Neuron (in vitro differentiated cells): Measurements from ENCODE around the gene PNPLA1.

Experiments
- H2AFZ ChIP-seq: one replicate; pipeline ENCODE4 v1.6.1; 2013; ENCODE audit warnings: low read depth, mild to moderate bottlenecking, inconsistent platforms, low read length, moderate library complexity
- H3K27me3 ChIP-seq: one replicate; pipeline ENCODE4 v1.6.1; 2013; ENCODE audit warnings: low read length; ENCODE audit not compliant: insufficient read depth
- H3K36me3 ChIP-seq: one replicate; pipeline ENCODE4 v1.6.1; 2013; ENCODE audit warnings: low read length; ENCODE audit not compliant: insufficient read depth
- H3K4me1 ChIP-seq: one replicate; pipeline ENCODE4 v1.6.1; 2013; ENCODE audit warnings: low read length; ENCODE audit not compliant: insufficient read depth
- H3K4me3 ChIP-seq: 2 replicates; pipeline ENCODE4 v1.5.1; 2013; ENCODE audit warnings: mild to moderate bottlenecking, low read length, moderate library complexity
- H3K9me3 ChIP-seq: one replicate; pipeline ENCODE4 v1.6.1; 2013; ENCODE audit warnings: low read length

PNPLA1 gene

GRCh38 chr6:36340618-36341454 lies 71.0 kb downstream of the PNPLA1 start:
- H3K27me3 ChIP-seq: peaks cover 15% of the 10 kb centered on the region
- no peaks in the 10 kb centered on the region for H3K36me3 ChIP-seq
- no peak overlapping the region for H3K4me3 ChIP-seq
- H2AFZ ChIP-seq: peak overlapping the region; percentile 51
- no peaks in the 10 kb centered on the region for H3K9me3 ChIP-seq
- peaks cover 4% of the 10 kb centered on the region for H3K4me1 ChIP-seq

GRCh38 chr6:36343109-36343680 lies 73.3 kb downstream of the PNPLA1 start:
- Histone ChIP-seq H2AFZ (no peak overlapping the region), H3K9me3 (no peaks in the 10 kb centered on the region), H3K27me3 (peaks cover 14% of the 10 kb centered on the region), H3K4me3 (no peak overlapping the region), H3K36me3 (no peaks in the 10 kb centered on the region), H3K4me1 (peaks cover 4% of the 10 kb centered on the region)

GRCh38 chr6:36345681-36346466 lies 76.0 kb downstream of the PNPLA1 start:
- Histone ChIP-seq H3K36me3 (no peaks in the 10 kb centered on the region), H3K4me1 (peaks cover under 1% of the 10 kb centered on the region), H3K4me3 (no peak overlapping the region), H3K27me3 (no peaks in the 10 kb centered on the region), H2AFZ (no peak overlapping the region), H3K9me3 (no peaks in the 10 kb centered on the region)

GRCh38 chr6:36346486-36347273 lies 76.8 kb downstream of the PNPLA1 start:
- H3K27me3 ChIP-seq: no peaks in the 10 kb centered on the region
- no peak overlapping the region for H3K4me3 ChIP-seq
- H3K9me3 ChIP-seq: no peaks in the 10 kb centered on the region
- H2AFZ ChIP-seq: no peak overlapping the region
- H3K36me3 ChIP-seq: no peaks in the 10 kb centered on the region
- no peaks in the 10 kb centered on the region for H3K4me1 ChIP-seq

- Histone ChIP-seq H3K4me3 (no peak overlapping the region), H3K4me1 (no peaks in the 10 kb centered on the region), H3K9me3 (no peaks in the 10 kb centered on the region), H3K27me3 (no peaks in the 10 kb centered on the region), H3K36me3 (no peaks in the 10 kb centered on the region), H2AFZ (no peak overlapping the region)
Measured at GRCh38 chr6:36347621-36348020, 77.8 kb downstream of the PNPLA1 start.

- H3K9me3 ChIP-seq: no peaks in the 10 kb centered on the region
- no peaks in the 10 kb centered on the region for H3K27me3 ChIP-seq
- H3K36me3 ChIP-seq: no peaks in the 10 kb centered on the region
- no peak overlapping the region for H2AFZ ChIP-seq
- no peak overlapping the region for H3K4me3 ChIP-seq
- H3K4me1 ChIP-seq: no peaks in the 10 kb centered on the region
Measured at GRCh38 chr6:36349240-36349639, 79.4 kb downstream of the PNPLA1 start.

GRCh38 chr6:36350082-36350481 lies 80.2 kb downstream of the PNPLA1 start:
- Histone ChIP-seq H3K4me1 (no peaks in the 10 kb centered on the region), H2AFZ (no peak overlapping the region), H3K4me3 (no peak overlapping the region), H3K9me3 (no peaks in the 10 kb centered on the region), H3K36me3 (no peaks in the 10 kb centered on the region), H3K27me3 (no peaks in the 10 kb centered on the region)

- Histone ChIP-seq H3K36me3 (no peaks in the 10 kb centered on the region), H3K4me1 (no peaks in the 10 kb centered on the region), H3K9me3 (no peaks in the 10 kb centered on the region), H3K4me3 (no peak overlapping the region), H3K27me3 (no peaks in the 10 kb centered on the region), H2AFZ (no peak overlapping the region)
Measured at GRCh38 chr6:36350681-36351571, 81.1 kb downstream of the PNPLA1 start.

- no peaks in the 10 kb centered on the region for H3K9me3 ChIP-seq
- H3K4me3 ChIP-seq: no peak overlapping the region
- no peak overlapping the region for H2AFZ ChIP-seq
Measured at GRCh38 chr6:36352477-36353157, 82.8 kb downstream of the PNPLA1 start.

GRCh38 chr6:36353411-36353915 lies 83.6 kb downstream of the PNPLA1 start:
- H3K36me3 ChIP-seq: no peaks in the 10 kb centered on the region
- H3K27me3 ChIP-seq: no peaks in the 10 kb centered on the region
- H3K9me3 ChIP-seq: no peaks in the 10 kb centered on the region
- H3K4me3 ChIP-seq: no peak overlapping the region
- H2AFZ ChIP-seq: no peak overlapping the region
- H3K4me1 ChIP-seq: peaks cover 6% of the 10 kb centered on the region

More at GRCh38 chr6:36352477-36353157, 82.8 kb downstream of the PNPLA1 start:
- Histone ChIP-seq H3K27me3 (no peaks in the 10 kb centered on the region), H3K4me1 (no peaks in the 10 kb centered on the region), H3K36me3 (no peaks in the 10 kb centered on the region)

GRCh38 chr6:36355819-36356218 lies 86.0 kb downstream of the PNPLA1 start:
- Histone ChIP-seq H2AFZ (no peak overlapping the region), H3K36me3 (no peaks in the 10 kb centered on the region), H3K4me1 (peaks cover 12% of the 10 kb centered on the region), H3K27me3 (no peaks in the 10 kb centered on the region), H3K4me3 (no peak overlapping the region), H3K9me3 (no peaks in the 10 kb centered on the region)
